Astrocyte (in vitro differentiated cells and primary cell): Measurements from ENCODE around the gene TBC1D22B. TPM values are rescaled to one million over a fixed set of nuclear protein-coding genes. Genes with fewer than 3 reads are reported as not detected.
A peak's percentile ranks its signal among the peaks of the same experiment; 100 is the strongest.

Experiments
- DNase-seq: peaks from one replicate; pipeline ENCODE4 v3.0.0-alpha.2; 2010; ENCODE audit warnings: low read depth
- FAIRE-seq: peaks from 2 replicates; lab custom pipeline; 2011; peaks lifted over from hg19 to GRCh38; lab: Jason Lieb, UNC
- H2AFZ ChIP-seq: 2 replicates; pipeline ENCODE4 v1.6.0; 2012; ENCODE audit warnings: low read depth, low read length, inconsistent platforms
- H3K27ac ChIP-seq: 2 replicates; pipeline ENCODE4 v1.5.1; 2011; ENCODE audit warnings: low read depth, low read length, inconsistent platforms
- H3K27me3 ChIP-seq: 2 replicates; pipeline ENCODE4 v1.6.0; 2011; ENCODE audit warnings: low read length, inconsistent platforms; ENCODE audit not compliant: insufficient read depth
- H3K36me3 ChIP-seq: 2 replicates; pipeline ENCODE4 v1.5.1; 2011; ENCODE audit warnings: low read length, inconsistent platforms; ENCODE audit not compliant: insufficient read depth
- H3K4me1 ChIP-seq: 2 replicates; pipeline ENCODE4 v1.5.1; 2011; ENCODE audit warnings: low read length, inconsistent platforms; ENCODE audit not compliant: insufficient read depth
- H3K4me2 ChIP-seq: 2 replicates; pipeline ENCODE4 v1.6.0; 2012; ENCODE audit warnings: low read length, inconsistent platforms
- H3K4me3 ChIP-seq: 2 replicates; pipeline ENCODE4 v1.5.1; 2011; ENCODE audit warnings: low read depth, mild to moderate bottlenecking, low read length, inconsistent platforms; ENCODE audit not compliant: insufficient read depth
- H3K79me2 ChIP-seq: 2 replicates; pipeline ENCODE4 v1.6.0; 2012; ENCODE audit warnings: mild to moderate bottlenecking, low read length, inconsistent platforms; ENCODE audit not compliant: insufficient read depth
- H3K9ac ChIP-seq: 2 replicates; pipeline ENCODE4 v1.6.0; 2012; ENCODE audit warnings: mild to moderate bottlenecking, low read length, inconsistent platforms
- H3K9me3 ChIP-seq: 2 replicates; pipeline ENCODE4 v1.5.1; 2012; ENCODE audit warnings: low read depth, mild to moderate bottlenecking, low read length, inconsistent platforms; ENCODE audit not compliant: insufficient read depth
- H4K20me1 ChIP-seq: 2 replicates; pipeline ENCODE4 v1.6.0; 2012; ENCODE audit warnings: low read length, inconsistent platforms; ENCODE audit not compliant: insufficient read depth
- H3K27ac Mint-ChIP-seq: one replicate; pipeline ENCODE4 v1.8.0; 2021; ENCODE audit warnings: mild to moderate bottlenecking, mixed read lengths; ENCODE audit not compliant: unreplicated experiment
- H3K27me3 Mint-ChIP-seq: one replicate; pipeline ENCODE4 v1.8.0; 2021; ENCODE audit warnings: low read depth, mixed read lengths; ENCODE audit not compliant: unreplicated experiment
- H3K36me3 Mint-ChIP-seq: one replicate; pipeline ENCODE4 v1.8.0; 2021; ENCODE audit warnings: low read depth, mixed read lengths; ENCODE audit not compliant: unreplicated experiment
- H3K4me1 Mint-ChIP-seq: one replicate; pipeline ENCODE4 v1.8.0; 2021; ENCODE audit warnings: low read depth, mixed read lengths; ENCODE audit not compliant: unreplicated experiment
- H3K4me3 Mint-ChIP-seq: one replicate; pipeline ENCODE4 v1.8.0; 2021; ENCODE audit warnings: mild to moderate bottlenecking, moderate library complexity, mixed read lengths; ENCODE audit not compliant: unreplicated experiment
- H3K9me3 Mint-ChIP-seq: one replicate; pipeline ENCODE4 v1.8.0; 2021; ENCODE audit warnings: mild to moderate bottlenecking, mixed read lengths; ENCODE audit not compliant: unreplicated experiment
- CTCF ChIP-seq: IDR thresholded peaks from 2 replicates; pipeline ENCODE4 v1.5.1; 2011; ENCODE audit warnings: low read depth, mild to moderate bottlenecking, inconsistent platforms, low read length, moderate library complexity; ENCODE audit not compliant: insufficient read depth
- EZH2 ChIP-seq: IDR thresholded peaks from 2 replicates; pipeline ENCODE4 v1.6.1; 2012; ENCODE audit warnings: mild to moderate bottlenecking, low read length, inconsistent platforms; ENCODE audit not compliant: insufficient read depth
- total RNA-seq: library from RNA; stranded (reverse); gene quantifications from 2 replicates; pipeline ENCODE4 v1.2.1, GENCODE V29; 2021

The TBC1D22B gene
- total RNA-seq, 1 donor from 2014 or later: 10.8 TPM

- FAIRE-seq (no peak), DNase-seq (peak; percentile 29)
- H3K27me3 ChIP-seq: no peaks in the 10 kb centered on the region
- H3K27me3 Mint-ChIP-seq: no peaks in the 10 kb centered on the region
- no peak overlapping the region for H3K27ac ChIP-seq
- H3K9me3 Mint-ChIP-seq: no peaks in the 10 kb centered on the region
- no peaks in the 10 kb centered on the region for H4K20me1 ChIP-seq
- peaks cover 15% of the 10 kb centered on the region for H3K36me3 ChIP-seq
- H3K9ac ChIP-seq: no peak overlapping the region
- H3K27ac Mint-ChIP-seq: no peak overlapping the region
- H3K4me3 ChIP-seq: no peak overlapping the region
- peaks cover 8% of the 10 kb centered on the region for H3K4me1 ChIP-seq
- TF ChIP-seq EZH2: no peak
- peak; percentile 75 for TF ChIP-seq CTCF
- H2AFZ ChIP-seq: no peak overlapping the region
- no peaks in the 10 kb centered on the region for H3K79me2 ChIP-seq
- no peak overlapping the region for H3K4me2 ChIP-seq
- H3K9me3 ChIP-seq: no peaks in the 10 kb centered on the region
- peaks cover 10% of the 10 kb centered on the region for H3K4me1 Mint-ChIP-seq
- H3K4me3 Mint-ChIP-seq: no peak overlapping the region
- peaks cover 7% of the 10 kb centered on the region for H3K36me3 Mint-ChIP-seq
Observed at GRCh38 chr6:37303891-37304503, 46.4 kb downstream of the TBC1D22B start.

GRCh38 chr6:37304766-37305165, 47.2 kb downstream of the TBC1D22B start:
- Mint-ChIP-seq H3K4me3 (no peak overlapping the region), H3K4me1 (peaks cover 17% of the 10 kb centered on the region), H3K9me3 (no peaks in the 10 kb centered on the region), H3K27ac (no peak overlapping the region), H3K36me3 (peaks cover 7% of the 10 kb centered on the region), H3K27me3 (no peaks in the 10 kb centered on the region)
- Histone ChIP-seq H3K79me2 (no peaks in the 10 kb centered on the region), H3K27ac (no peak overlapping the region), H4K20me1 (peaks cover 5% of the 10 kb centered on the region), H3K4me1 (peaks cover 8% of the 10 kb centered on the region), H3K4me2 (no peak overlapping the region), H3K4me3 (no peak overlapping the region), H3K27me3 (no peaks in the 10 kb centered on the region), H3K36me3 (peaks cover 15% of the 10 kb centered on the region), H3K9me3 (no peaks in the 10 kb centered on the region), H3K9ac (no peak overlapping the region), H2AFZ (no peak overlapping the region)
- TF ChIP-seq EZH2 (no peak), CTCF (no peak)
- no peak for DNase-seq
- FAIRE-seq: no peak

GRCh38 chr6:37305841-37306425, 48.4 kb downstream of the TBC1D22B start:
- no peak overlapping the region for H3K27ac ChIP-seq
- H3K27me3 ChIP-seq: no peaks in the 10 kb centered on the region
- Mint-ChIP-seq H3K4me3 (no peak overlapping the region), H3K4me1 (peaks cover 17% of the 10 kb centered on the region), H3K9me3 (no peaks in the 10 kb centered on the region), H3K27me3 (no peaks in the 10 kb centered on the region), H3K27ac (no peak overlapping the region), H3K36me3 (peaks cover 5% of the 10 kb centered on the region)
- H3K4me1 ChIP-seq: peaks cover 8% of the 10 kb centered on the region
- no peaks in the 10 kb centered on the region for H3K79me2 ChIP-seq
- DNase-seq (no peak), FAIRE-seq (no peak)
- peaks cover 15% of the 10 kb centered on the region for H3K36me3 ChIP-seq
- H4K20me1 ChIP-seq: peaks cover 5% of the 10 kb centered on the region
- no peaks in the 10 kb centered on the region for H3K9me3 ChIP-seq
- no peak overlapping the region for H3K4me2 ChIP-seq
- TF ChIP-seq EZH2 (no peak), CTCF (no peak)
- no peak overlapping the region for H3K9ac ChIP-seq
- H2AFZ ChIP-seq: no peak overlapping the region
- no peak overlapping the region for H3K4me3 ChIP-seq
